ENCODE measurements around the gene COPE. TPM values are rescaled to one million over a fixed set of nuclear protein-coding genes. Genes with fewer than 3 reads are reported as not detected.

The COPE gene
- total RNA-seq, 1 donor from 2014 or later = 212 TPM

DNA sequence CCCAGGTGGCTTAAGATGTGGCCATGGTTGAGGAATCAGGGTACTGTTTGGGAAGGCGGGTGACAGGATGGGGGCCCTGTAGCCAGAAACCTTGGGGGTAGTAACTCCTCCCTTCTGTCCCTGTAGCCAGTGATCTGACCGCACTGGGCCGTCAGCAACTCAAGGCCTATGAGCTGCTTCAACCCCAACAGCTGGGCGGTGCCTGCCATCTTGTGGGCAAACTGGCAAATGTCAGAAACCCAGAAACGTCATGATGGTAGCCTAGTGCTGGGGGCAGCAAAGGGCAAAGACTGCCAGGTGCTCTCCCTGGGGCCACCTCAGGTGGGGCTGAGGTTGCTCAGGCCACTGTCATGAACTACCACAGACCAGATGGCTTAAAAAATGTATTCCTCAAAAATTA lies 3.5 kb downstream of the COPE start:
- Histone ChIP-seq H3K27me3 (no peaks in the 10 kb centered on the region), H3K4me3 (no peak overlapping the region), H3K9me3 (no peaks in the 10 kb centered on the region), H3K4me1 (peaks cover 40% of the 10 kb centered on the region), H3K36me3 (peaks cover 0 to 6% of the 10 kb centered on the region in 2 donors), H3K27ac (no peak overlapping the region)
- TF ChIP-seq POLR2A (IDR thresholded peaks at IDR 0.05) (no peak), POLR2AphosphoS5 (IDR thresholded peaks at IDR 0.05; ENCODE audit: insufficient read depth in 1 of 2, low read depth in 1 of 2) (no peak)
- TF ChIP-seq, protein P1, sequence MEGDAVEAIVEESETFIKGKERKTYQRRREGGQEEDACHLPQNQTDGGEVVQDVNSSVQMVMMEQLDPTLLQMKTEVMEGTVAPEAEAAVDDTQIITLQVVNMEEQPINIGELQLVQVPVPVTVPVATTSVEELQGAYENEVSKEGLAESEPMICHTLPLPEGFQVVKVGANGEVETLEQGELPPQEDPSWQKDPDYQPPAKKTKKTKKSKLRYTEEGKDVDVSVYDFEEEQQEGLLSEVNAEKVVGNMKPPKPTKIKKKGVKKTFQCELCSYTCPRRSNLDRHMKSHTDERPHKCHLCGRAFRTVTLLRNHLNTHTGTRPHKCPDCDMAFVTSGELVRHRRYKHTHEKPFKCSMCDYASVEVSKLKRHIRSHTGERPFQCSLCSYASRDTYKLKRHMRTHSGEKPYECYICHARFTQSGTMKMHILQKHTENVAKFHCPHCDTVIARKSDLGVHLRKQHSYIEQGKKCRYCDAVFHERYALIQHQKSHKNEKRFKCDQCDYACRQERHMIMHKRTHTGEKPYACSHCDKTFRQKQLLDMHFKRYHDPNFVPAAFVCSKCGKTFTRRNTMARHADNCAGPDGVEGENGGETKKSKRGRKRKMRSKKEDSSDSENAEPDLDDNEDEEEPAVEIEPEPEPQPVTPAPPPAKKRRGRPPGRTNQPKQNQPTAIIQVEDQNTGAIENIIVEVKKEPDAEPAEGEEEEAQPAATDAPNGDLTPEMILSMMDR (IDR thresholded peaks at IDR 0.05) = no peak
- intact Hi-C loops (cut with DNase I) = no loop called here
- no peak for DNase-seq (ENCODE audit: extremely low spot score in 2 of 2)

DNA sequence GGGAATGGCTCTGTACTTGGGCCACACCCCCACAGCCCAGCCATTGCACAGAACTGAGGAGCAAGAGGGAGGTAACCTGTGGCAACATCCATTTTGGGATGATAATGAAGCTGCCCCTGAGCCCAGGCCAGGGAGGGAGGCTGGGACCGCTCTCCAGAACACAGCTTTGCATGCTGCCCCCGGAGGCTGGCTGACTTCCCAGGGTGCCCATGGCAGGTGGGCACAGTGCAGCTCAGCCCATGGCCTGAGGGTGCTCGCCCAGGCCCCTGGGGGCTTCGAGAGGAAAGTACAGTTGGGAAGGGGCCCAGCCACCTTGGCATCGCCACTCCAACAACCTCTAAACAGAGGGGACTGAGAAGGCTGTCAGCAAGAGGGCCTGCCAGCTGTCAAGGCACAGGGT lies 5.7 kb downstream of the COPE start:
- Histone ChIP-seq H3K27ac (no peak overlapping the region), H3K9me3 (no peaks in the 10 kb centered on the region), H3K4me1 (peaks cover 28% of the 10 kb centered on the region), H3K36me3 (peaks cover 0 to 7% of the 10 kb centered on the region in 2 donors), H3K27me3 (no peaks in the 10 kb centered on the region), H3K4me3 (no peak overlapping the region)
- DNase-seq (ENCODE audit: extremely low spot score in 2 of 2) = no peak
- intact Hi-C loops (cut with DNase I) = no loop called here
- TF ChIP-seq, protein P1 (IDR thresholded peaks at IDR 0.05) = no peak
- TF ChIP-seq POLR2A (IDR thresholded peaks at IDR 0.05) (no peak), POLR2AphosphoS5 (IDR thresholded peaks at IDR 0.05; ENCODE audit: insufficient read depth in 1 of 2, low read depth in 1 of 2) (no peak)

DNA sequence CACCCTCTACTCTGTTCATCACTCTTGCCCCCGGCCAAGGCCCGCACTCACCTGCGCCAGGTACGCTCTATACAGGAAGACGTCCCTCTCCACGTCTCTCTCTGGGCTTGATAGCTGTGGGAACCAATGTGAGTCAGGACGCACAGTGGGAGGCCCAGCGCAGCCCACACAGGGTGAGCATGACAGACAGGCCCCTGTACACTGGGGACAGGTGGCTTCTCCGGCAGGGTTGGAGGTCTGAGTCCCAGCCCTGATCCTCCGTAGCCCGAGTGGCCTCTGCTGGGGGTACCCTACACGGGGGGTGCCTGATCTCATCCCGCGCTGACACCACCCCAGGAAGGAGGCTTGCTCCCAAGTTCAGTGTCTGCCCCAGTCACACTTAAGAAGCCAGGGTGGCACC lies 6.3 kb downstream of the COPE start:
- peaks cover 23% of the 10 kb centered on the region for H3K4me1 ChIP-seq
- intact Hi-C loops (cut with DNase I) = no loop called here
- no peak for DNase-seq (ENCODE audit: extremely low spot score in 2 of 2)
- H3K4me3 ChIP-seq = no peak overlapping the region
- peaks cover 0 to 7% of the 10 kb centered on the region in 2 donors for H3K36me3 ChIP-seq
- H3K9me3 ChIP-seq = no peaks in the 10 kb centered on the region
- H3K27me3 ChIP-seq = no peaks in the 10 kb centered on the region
- no peak overlapping the region for H3K27ac ChIP-seq
- TF ChIP-seq, protein P1 (IDR thresholded peaks at IDR 0.05) = no peak
- TF ChIP-seq POLR2A (IDR thresholded peaks at IDR 0.05) = no peak
- TF ChIP-seq POLR2AphosphoS5 (IDR thresholded peaks at IDR 0.05; ENCODE audit: insufficient read depth in 1 of 2, low read depth in 1 of 2) = no peak

DNA sequence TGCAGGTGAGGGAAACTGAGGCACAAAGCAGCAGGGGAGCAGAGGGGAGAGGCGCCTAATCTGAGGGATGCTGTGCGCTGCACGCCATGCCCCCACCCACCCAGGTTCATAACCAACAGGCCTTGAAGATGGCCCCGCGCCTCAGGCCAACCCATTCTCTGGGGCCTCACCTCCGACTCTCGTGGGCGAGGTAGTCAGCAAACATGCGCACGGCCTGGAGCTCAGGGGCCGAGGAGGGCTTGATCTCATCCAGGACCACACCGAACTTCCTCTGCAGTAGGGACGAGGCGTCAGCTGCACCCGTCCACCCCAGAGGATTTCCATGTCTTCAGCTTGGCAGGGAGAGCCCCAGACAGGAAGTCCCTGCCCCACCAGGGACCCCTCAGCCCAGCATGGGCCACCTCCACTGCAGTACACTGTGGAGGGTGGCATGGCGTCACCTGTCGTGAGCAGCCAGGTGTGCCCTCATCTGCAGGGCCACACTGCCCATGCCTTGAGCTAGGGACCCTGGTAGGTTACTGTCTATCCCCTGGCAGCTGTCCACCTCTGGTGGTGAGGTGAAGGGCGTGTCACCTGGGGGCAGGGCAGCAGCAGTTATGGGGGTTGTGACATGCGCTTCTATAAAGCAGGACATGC lies 8.3 kb downstream of the COPE start:
- H3K27ac ChIP-seq = no peak overlapping the region
- intact Hi-C loops (cut with DNase I) = no loop called here
- no peak for DNase-seq (ENCODE audit: extremely low spot score in 2 of 2)
- peaks cover 6% of the 10 kb centered on the region for H3K4me1 ChIP-seq
- H3K4me3 ChIP-seq = no peak overlapping the region
- TF ChIP-seq, protein P1 (IDR thresholded peaks at IDR 0.05) = no peak
- TF ChIP-seq POLR2AphosphoS5 (IDR thresholded peaks at IDR 0.05; ENCODE audit: insufficient read depth in 1 of 2, low read depth in 1 of 2) (no peak), POLR2A (IDR thresholded peaks at IDR 0.05) (no peak)
- H3K9me3 ChIP-seq = no peaks in the 10 kb centered on the region
- peaks cover 0 to 22% of the 10 kb centered on the region in 2 donors for H3K36me3 ChIP-seq
- no peaks in the 10 kb centered on the region for H3K27me3 ChIP-seq

DNA sequence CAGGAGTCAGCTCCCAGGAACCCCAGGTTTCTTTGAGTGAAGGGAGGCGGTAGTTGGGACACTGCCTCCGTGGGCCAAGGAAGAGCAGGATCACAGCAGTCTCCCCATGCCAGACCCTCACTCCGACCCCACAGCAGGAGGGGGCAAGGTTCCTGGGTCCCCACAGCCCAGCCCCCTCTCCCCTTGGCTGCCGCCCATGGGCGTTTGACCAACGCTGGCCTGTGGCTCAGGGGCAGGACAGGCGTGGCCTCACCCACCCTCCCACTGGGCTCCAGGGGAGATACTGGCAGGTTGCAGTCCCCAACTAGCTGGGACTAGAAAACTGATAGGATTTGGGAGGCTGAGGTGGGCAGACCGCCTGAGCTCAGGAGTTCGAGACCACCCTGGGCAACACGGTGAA lies 9.2 kb downstream of the COPE start:
- no peaks in the 10 kb centered on the region for H3K9me3 ChIP-seq
- no peak for TF ChIP-seq POLR2A (IDR thresholded peaks at IDR 0.05)
- TF ChIP-seq, protein P1 (IDR thresholded peaks at IDR 0.05) = no peak
- no peak for TF ChIP-seq POLR2AphosphoS5 (IDR thresholded peaks at IDR 0.05; ENCODE audit: insufficient read depth in 1 of 2, low read depth in 1 of 2)
- intact Hi-C loops (cut with DNase I) = no loop called here
- no peaks in the 10 kb centered on the region for H3K27me3 ChIP-seq
- H3K36me3 ChIP-seq = peaks cover 0 to 29% of the 10 kb centered on the region in 2 donors
- H3K4me1 ChIP-seq = peaks cover 6% of the 10 kb centered on the region
- H3K4me3 ChIP-seq = no peak overlapping the region
- DNase-seq (ENCODE audit: extremely low spot score in 2 of 2) = no peak
- H3K27ac ChIP-seq = no peak overlapping the region
